ENCODE data around the gene HIVEP2.

- TF ChIP-seq SUZ12 (IDR thresholded peaks at IDR 0.05; ENCODE audit: extremely low read depth, insufficient read depth, insufficient read length) (no peak), ZNF274 (IDR thresholded peaks at IDR 0.05; ENCODE audit: low read depth, low read length) (no peak), YY1 (IDR thresholded peaks at IDR 0.05; ENCODE audit: insufficient read depth, insufficient read length) (no peak)
These were observed 35.3 kb downstream of the HIVEP2 start for GRCh38 chr6:142909686-142910085.
